WERI-Rb-1 (cell line): ENCODE results near the gene ADIPOR2.
A peak's percentile ranks its signal among the peaks of the same experiment; 100 is the strongest.

Experiments
- DNase-seq: peaks from one replicate; pipeline ENCODE4 v3.0.0-alpha.2; 2020
- H3K27ac ChIP-seq: fragments of 250-450 bp; sonication (Bioruptor Pico); 2 replicates; pipeline ENCODE4 v1.5.1; 2020; ENCODE audit warnings: mild to moderate bottlenecking, moderate library complexity
- H3K27me3 ChIP-seq: fragments of 250-450 bp; sonication (Bioruptor Pico); 2 replicates; pipeline ENCODE4 v1.5.1; 2021; ENCODE audit warnings: mild to moderate bottlenecking, low read depth, moderate library complexity; ENCODE audit not compliant: insufficient read depth, severe bottlenecking
- H3K36me3 ChIP-seq: fragments of 250-450 bp; sonication (Bioruptor Pico); 2 replicates; pipeline ENCODE4 v1.5.1; 2020; ENCODE audit warnings: mild to moderate bottlenecking, moderate library complexity
- H3K4me3 ChIP-seq: 2 replicates; pipeline ENCODE4 v1.5.1; 2011; ENCODE audit warnings: low read depth, mild to moderate bottlenecking, control low read depth, low read length
- H3K9me3 ChIP-seq: fragments of 250-450 bp; sonication (Bioruptor Pico); 2 replicates; pipeline ENCODE4 v1.5.1; 2021; ENCODE audit warnings: mild to moderate bottlenecking, moderate library complexity; ENCODE audit not compliant: severe bottlenecking
- TF ChIP-seq, protein P1 (sequence below): IDR thresholded peaks from 2 replicates; pipeline ENCODE4 v1.5.1; 2011; ENCODE audit warnings: low read depth, mild to moderate bottlenecking, control low read depth, inconsistent platforms, low read length

Gene ADIPOR2

DNA sequence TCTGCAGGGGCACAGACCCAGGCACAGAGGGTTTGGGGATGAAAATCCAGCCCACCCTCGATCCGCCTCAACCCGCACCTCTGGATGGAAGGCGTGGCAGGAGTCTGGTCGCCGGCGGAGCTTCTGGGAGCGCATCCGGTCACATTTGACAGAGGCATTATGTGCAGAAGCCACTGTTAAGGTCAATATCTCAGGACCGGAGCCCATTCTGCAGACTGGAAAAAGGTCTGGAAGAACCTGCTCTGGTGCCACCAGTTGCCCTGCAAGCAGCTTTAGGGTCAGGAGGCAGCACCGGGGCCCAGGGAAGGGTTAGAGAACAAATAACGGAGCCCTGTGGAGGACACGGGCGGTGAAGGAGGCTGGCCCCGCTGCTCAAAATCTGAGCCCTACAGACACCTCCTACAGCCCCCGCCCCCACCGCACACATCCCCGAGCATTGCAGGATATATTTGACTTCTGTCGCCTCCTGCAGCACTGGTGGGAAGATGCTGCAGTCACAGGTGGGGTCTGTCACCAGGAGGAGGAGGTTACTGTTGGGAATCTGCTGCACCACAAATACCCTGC is 104.4 kb downstream of the ADIPOR2 start:
- Histone ChIP-seq H3K9me3 (no peaks in the 10 kb centered on the region), H3K36me3 (no peaks in the 10 kb centered on the region), H3K27me3 (no peaks in the 10 kb centered on the region), H3K27ac (peak overlapping the region; percentile 48; the same call in 1 of the 2 replicates), H3K4me3 (peak overlapping the region; percentile 28)
- DNase-seq: peak; percentile 40
- TF ChIP-seq, protein P1, sequence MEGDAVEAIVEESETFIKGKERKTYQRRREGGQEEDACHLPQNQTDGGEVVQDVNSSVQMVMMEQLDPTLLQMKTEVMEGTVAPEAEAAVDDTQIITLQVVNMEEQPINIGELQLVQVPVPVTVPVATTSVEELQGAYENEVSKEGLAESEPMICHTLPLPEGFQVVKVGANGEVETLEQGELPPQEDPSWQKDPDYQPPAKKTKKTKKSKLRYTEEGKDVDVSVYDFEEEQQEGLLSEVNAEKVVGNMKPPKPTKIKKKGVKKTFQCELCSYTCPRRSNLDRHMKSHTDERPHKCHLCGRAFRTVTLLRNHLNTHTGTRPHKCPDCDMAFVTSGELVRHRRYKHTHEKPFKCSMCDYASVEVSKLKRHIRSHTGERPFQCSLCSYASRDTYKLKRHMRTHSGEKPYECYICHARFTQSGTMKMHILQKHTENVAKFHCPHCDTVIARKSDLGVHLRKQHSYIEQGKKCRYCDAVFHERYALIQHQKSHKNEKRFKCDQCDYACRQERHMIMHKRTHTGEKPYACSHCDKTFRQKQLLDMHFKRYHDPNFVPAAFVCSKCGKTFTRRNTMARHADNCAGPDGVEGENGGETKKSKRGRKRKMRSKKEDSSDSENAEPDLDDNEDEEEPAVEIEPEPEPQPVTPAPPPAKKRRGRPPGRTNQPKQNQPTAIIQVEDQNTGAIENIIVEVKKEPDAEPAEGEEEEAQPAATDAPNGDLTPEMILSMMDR: no peak

GRCh38 chr12:1795785-1796514 is 105.1 kb downstream of the ADIPOR2 start:
- TF ChIP-seq, protein P1: peak; percentile 95
- Histone ChIP-seq H3K36me3 (no peaks in the 10 kb centered on the region), H3K9me3 (no peaks in the 10 kb centered on the region), H3K27me3 (no peaks in the 10 kb centered on the region), H3K4me3 (peak overlapping the region; percentile 28), H3K27ac (peak overlapping the region; percentile 48; the same call in 1 of the 2 replicates)
- DNase-seq: peak; percentile 89

DNA sequence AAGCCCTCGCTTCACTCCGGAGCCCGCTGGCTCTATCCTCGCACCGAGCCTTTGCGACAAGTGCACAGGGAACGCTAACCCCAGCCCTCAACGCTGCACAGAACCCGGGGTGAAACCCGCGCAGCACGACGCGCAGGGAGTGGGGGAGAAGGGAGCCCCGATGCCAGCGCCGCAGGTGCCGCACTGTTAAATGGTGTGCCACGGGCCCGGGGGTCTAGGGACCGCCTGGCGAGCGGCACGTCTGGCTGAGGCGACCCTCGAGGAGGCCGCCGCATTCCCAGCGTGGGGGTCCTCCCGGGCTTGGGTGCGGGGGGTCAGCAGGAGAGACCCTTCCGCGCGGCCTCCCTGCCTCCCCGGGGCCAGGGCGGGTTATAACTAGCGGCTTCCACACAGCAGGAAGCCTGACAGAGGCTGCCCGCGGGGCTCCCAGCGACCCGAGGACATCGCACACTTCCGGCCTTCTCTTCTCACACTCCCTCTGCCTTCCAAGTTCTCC is 105.7 kb downstream of the ADIPOR2 start:
- 0 out of 2 replicates have a peak overlapping the region, but pooled peaks have one; percentile 23 for H3K27ac ChIP-seq
- H3K36me3 ChIP-seq: no peaks in the 10 kb centered on the region
- H3K27me3 ChIP-seq: no peaks in the 10 kb centered on the region
- no peak for DNase-seq
- no peaks in the 10 kb centered on the region for H3K9me3 ChIP-seq
- H3K4me3 ChIP-seq: no peak overlapping the region
- TF ChIP-seq, protein P1: no peak

DNA sequence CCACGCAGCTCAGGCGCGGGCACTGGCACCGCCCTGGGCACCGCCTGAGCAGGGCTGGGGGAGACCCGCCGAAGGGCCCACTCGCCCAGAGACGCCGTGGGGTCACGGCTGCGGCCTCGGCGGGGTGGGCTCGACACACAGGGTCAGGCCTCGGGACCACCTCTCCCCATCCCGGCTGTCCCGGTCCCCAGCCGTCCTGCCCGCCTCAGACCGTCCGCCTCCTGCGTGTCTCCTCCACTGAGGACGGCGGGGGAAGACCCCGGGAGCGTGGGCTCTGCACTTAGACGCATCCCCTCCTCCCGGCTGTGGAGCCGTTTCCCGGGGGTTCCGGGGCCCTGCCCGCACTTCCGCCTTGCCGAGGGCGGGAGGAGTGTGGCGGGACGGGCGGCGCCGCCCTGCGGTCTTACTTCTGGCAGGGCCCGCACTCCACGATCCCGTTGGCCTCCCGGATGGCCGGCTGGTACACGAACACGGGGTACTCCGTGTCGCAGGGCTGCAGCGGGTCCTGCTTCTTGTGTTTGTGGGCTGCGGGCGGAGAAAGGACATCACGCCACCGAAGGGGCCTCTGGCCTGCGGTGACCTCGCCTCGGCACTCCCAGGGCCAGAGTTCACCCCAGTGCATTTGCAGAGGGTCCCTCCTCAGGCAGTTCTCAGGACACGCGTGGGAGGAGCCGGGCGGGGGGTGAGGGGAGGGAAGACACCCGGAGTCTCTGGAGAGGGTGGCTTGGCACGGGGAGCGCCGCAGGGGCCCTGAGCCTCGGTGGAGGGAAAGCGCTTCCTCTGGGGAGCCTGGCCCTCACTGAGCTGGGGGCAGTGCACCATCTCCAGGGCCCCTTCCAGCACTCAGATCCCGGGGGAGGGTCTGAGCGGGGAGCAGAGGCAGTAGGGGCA is 106.4 kb downstream of the ADIPOR2 start:
- no peaks in the 10 kb centered on the region for H3K27me3 ChIP-seq
- no peaks in the 10 kb centered on the region for H3K36me3 ChIP-seq
- TF ChIP-seq, protein P1: no peak
- DNase-seq: no peak
- no peak overlapping the region for H3K4me3 ChIP-seq
- H3K27ac ChIP-seq: no peak overlapping the region
- no peaks in the 10 kb centered on the region for H3K9me3 ChIP-seq

DNA sequence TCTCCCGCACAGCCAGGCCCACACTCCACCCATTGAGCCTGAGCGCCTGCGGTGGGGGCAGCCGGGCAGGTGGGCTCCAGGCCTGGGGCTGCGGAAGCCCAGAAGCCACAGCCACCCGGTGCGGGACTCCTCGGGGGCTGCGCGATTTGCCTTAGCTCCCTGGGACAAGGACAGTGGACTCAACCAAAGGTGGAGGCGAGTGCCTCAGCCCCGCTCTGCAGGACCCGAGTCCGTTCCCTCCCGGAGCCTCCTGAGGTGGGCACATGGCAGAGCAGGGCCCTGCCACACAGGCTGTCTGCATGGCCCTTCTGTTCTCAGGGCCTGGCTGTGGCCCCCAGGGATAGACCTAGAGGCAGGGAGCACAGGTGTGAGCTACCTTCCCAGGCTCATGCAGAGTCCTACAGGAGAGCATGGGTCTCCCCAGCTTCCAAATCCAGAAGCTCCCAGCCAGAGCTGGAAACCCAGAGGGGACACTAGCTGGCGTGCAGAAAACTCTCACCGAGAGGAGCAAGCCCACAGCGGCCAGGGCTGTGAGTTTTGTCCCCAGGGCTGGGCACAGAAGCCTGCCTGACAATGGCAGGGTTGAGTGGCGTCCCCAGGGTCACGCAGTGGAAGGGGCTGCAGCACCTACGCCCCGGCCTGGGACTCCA is 107.2 kb downstream of the ADIPOR2 start:
- no peak for DNase-seq
- no peak overlapping the region for H3K27ac ChIP-seq

More for the DNA sequence above, 107.2 kb downstream of the ADIPOR2 start:
- TF ChIP-seq, protein P1: no peak
- H3K36me3 ChIP-seq: no peaks in the 10 kb centered on the region
- H3K9me3 ChIP-seq: no peaks in the 10 kb centered on the region
- H3K27me3 ChIP-seq: no peaks in the 10 kb centered on the region
- no peak overlapping the region for H3K4me3 ChIP-seq
